HS-27A (cell line): Measurements from ENCODE around the gene COL27A1.

Experiments
- DNase-seq: peaks from one replicate; pipeline ENCODE4 v3.0.0-alpha.2; 2012; ENCODE audit warnings: low read depth, missing footprints

COL27A1 gene

GRCh38 chr9:114155263-114155994, at the start of gene COL27A1:
Gene COL27A1, plus strand, starts transcription at chr9:114155537. Its CDS starts 414 bp downstream, at chr9:114155951.
- no peak for DNase-seq

- DNase-seq: no peak
Observed at GRCh38 chr9:114107286-114108001, 47.9 kb upstream of the COL27A1 start.

- DNase-seq: no peak
Observed at GRCh38 chr9:114108016-114108833, 47.1 kb upstream of the COL27A1 start.

GRCh38 chr9:114109124-114109523, 46.2 kb upstream of the COL27A1 start:
- no peak for DNase-seq

- no peak for DNase-seq
Observed at GRCh38 chr9:114110180-114110579, 45.2 kb upstream of the COL27A1 start.

GRCh38 chr9:114112325-114112724, 43.0 kb upstream of the COL27A1 start:
- no peak for DNase-seq

- DNase-seq: no peak
Observed at GRCh38 chr9:114112778-114113584, 42.4 kb upstream of the COL27A1 start.

- DNase-seq: no peak
Observed at GRCh38 chr9:114114364-114114763, 41.0 kb upstream of the COL27A1 start.

- no peak for DNase-seq
Observed at GRCh38 chr9:114115654-114116125, 39.6 kb upstream of the COL27A1 start.

GRCh38 chr9:114116126-114116747, 39.1 kb upstream of the COL27A1 start:
- DNase-seq: no peak

GRCh38 chr9:114117614-114117995, 37.7 kb upstream of the COL27A1 start:
- no peak for DNase-seq

- DNase-seq: no peak
Observed at GRCh38 chr9:114117996-114118830, 37.1 kb upstream of the COL27A1 start.

- DNase-seq: no peak
Observed at GRCh38 chr9:114119242-114120191, 35.8 kb upstream of the COL27A1 start.

- DNase-seq: no peak
Observed at GRCh38 chr9:114120192-114121014, 34.9 kb upstream of the COL27A1 start.

- DNase-seq: no peak
Observed at GRCh38 chr9:114121227-114122135, 33.9 kb upstream of the COL27A1 start.

- DNase-seq: no peak
Observed at GRCh38 chr9:114122136-114123027, 33.0 kb upstream of the COL27A1 start.
